SU-DHL-6 (cell line): Measurements from ENCODE around the gene AKAP6.

Experiments
- H2AFZ ChIP-seq: fragments of 200-600 bp; sonication (generic); 2 replicates; pipeline ENCODE4 v1.6.1; 2014; ENCODE audit warnings: low read depth, mild to moderate bottlenecking, moderate library complexity, mixed read lengths, antibody characterized with exemption, low read length; ENCODE audit not compliant: severe bottlenecking
- H3F3A ChIP-seq: fragments of 200-600 bp; shearing (Covaris generic); 2 replicates; pipeline ENCODE4 v1.6.0; 2016; ENCODE audit warnings: antibody characterized with exemption, mild to moderate bottlenecking; ENCODE audit not compliant: insufficient read depth
- H3K27ac ChIP-seq: fragments of 200-600 bp; sonication (generic); 2 replicates; pipeline ENCODE4 v1.5.1; 2016; ENCODE audit warnings: low read depth, mild to moderate bottlenecking, low read length, moderate library complexity, mixed read lengths
- H3K27me3 ChIP-seq: fragments of 200-600 bp; sonication (generic), shearing (Covaris generic); 2 replicates; pipeline ENCODE4 v1.6.0; 2014; ENCODE audit warnings: mild to moderate bottlenecking, low read length
- H3K36me3 ChIP-seq: fragments of 200-600 bp; sonication (generic); 2 replicates; pipeline ENCODE4 v1.6.1; 2014; ENCODE audit warnings: mild to moderate bottlenecking, low read length, mixed read lengths
- H3K4me2 ChIP-seq: fragments of 300-600, 200-600 bp; shearing (Covaris generic), sonication (generic); 2 replicates; pipeline ENCODE4 v1.6.0; 2014; ENCODE audit warnings: low read length, low read depth, mild to moderate bottlenecking; ENCODE audit not compliant: poor library complexity, severe bottlenecking
- H3K4me3 ChIP-seq: fragments of 200-600 bp; sonication (generic); 2 replicates; pipeline ENCODE4 v1.5.1; 2014; ENCODE audit warnings: antibody characterized with exemption, low read length, mild to moderate bottlenecking, mixed read lengths; ENCODE audit not compliant: insufficient read depth, poor library complexity, severe bottlenecking
- H3K79me2 ChIP-seq: fragments of 200-600 bp; sonication (generic); 2 replicates; pipeline ENCODE4 v1.6.1; 2014; ENCODE audit warnings: mild to moderate bottlenecking, low read length, moderate library complexity; ENCODE audit not compliant: insufficient read depth
- H3K9ac ChIP-seq: fragments of 200-600 bp; sonication (generic); 2 replicates; pipeline ENCODE4 v1.7.0; 2014; ENCODE audit warnings: mild to moderate bottlenecking, low read length
- H3K9me2 ChIP-seq: fragments of 200-600 bp; sonication (generic); replicated peaks from 2 replicates; pipeline ENCODE4 v1.6.1; 2014; ENCODE audit warnings: low read length; ENCODE audit not compliant: insufficient read depth
- H3K9me3 ChIP-seq: fragments of 200-600 bp; sonication (generic); 2 replicates; pipeline ENCODE4 v1.6.1; 2014; ENCODE audit warnings: low read length, mixed read lengths; ENCODE audit not compliant: insufficient read depth
- H4K20me1 ChIP-seq: fragments of 200-600 bp; sonication (generic); 2 replicates; pipeline ENCODE4 v1.6.1; 2014; ENCODE audit warnings: low read depth, mild to moderate bottlenecking, antibody characterized with exemption, low read length, moderate library complexity, mixed read lengths
- CTCF ChIP-seq: fragments of 200-600 bp; sonication (generic); IDR thresholded peaks from one replicate; pipeline ENCODE4 v1.5.1; 2017; ENCODE audit warnings: antibody characterized with exemption, mild to moderate bottlenecking, low read length, moderate library complexity; ENCODE audit not compliant: insufficient read depth, poor library complexity, severe bottlenecking
- EZH2phosphoT487 ChIP-seq: fragments of 200-600 bp; sonication (generic), shearing (Covaris generic); conservative IDR thresholded peaks from 2 replicates; pipeline ENCODE4 v1.6.1; 2018; ENCODE audit warnings: mild to moderate bottlenecking, antibody characterized with exemption, low read length, moderate library complexity, mixed read lengths

Gene AKAP6

GRCh38 chr14:32399920-32400319, 70.8 kb downstream of the AKAP6 start:
- H3K4me2 ChIP-seq: no peak overlapping the region
- no peaks in the 10 kb centered on the region for H3K36me3 ChIP-seq
- H2AFZ ChIP-seq: no peak overlapping the region
- no peaks in the 10 kb centered on the region for H3F3A ChIP-seq
- no peaks in the 10 kb centered on the region for H4K20me1 ChIP-seq
- no peak for TF ChIP-seq EZH2phosphoT487
- no peak for TF ChIP-seq CTCF
- H3K9ac ChIP-seq: no peak overlapping the region
- H3K79me2 ChIP-seq: no peaks in the 10 kb centered on the region
- H3K9me2 ChIP-seq: no peaks in the 10 kb centered on the region
- H3K4me3 ChIP-seq: no peak overlapping the region
- H3K27me3 ChIP-seq: no peaks in the 10 kb centered on the region
- no peak overlapping the region for H3K27ac ChIP-seq
- H3K9me3 ChIP-seq: no peaks in the 10 kb centered on the region

- H3K27me3 ChIP-seq: no peaks in the 10 kb centered on the region
- no peak overlapping the region for H3K27ac ChIP-seq
- no peaks in the 10 kb centered on the region for H3K36me3 ChIP-seq
- no peak overlapping the region for H3K9ac ChIP-seq
- no peaks in the 10 kb centered on the region for H3K9me2 ChIP-seq
- no peaks in the 10 kb centered on the region for H3K9me3 ChIP-seq
- no peak overlapping the region for H3K4me3 ChIP-seq
- TF ChIP-seq EZH2phosphoT487: no peak
- TF ChIP-seq CTCF: no peak
- no peaks in the 10 kb centered on the region for H3F3A ChIP-seq
- no peaks in the 10 kb centered on the region for H3K79me2 ChIP-seq
- H2AFZ ChIP-seq: no peak overlapping the region
- H3K4me2 ChIP-seq: no peak overlapping the region
- no peaks in the 10 kb centered on the region for H4K20me1 ChIP-seq
Observed at GRCh38 chr14:32400480-32400879, 71.4 kb downstream of the AKAP6 start.

GRCh38 chr14:32403021-32403420, 73.9 kb downstream of the AKAP6 start:
- no peaks in the 10 kb centered on the region for H3K79me2 ChIP-seq
- no peak overlapping the region for H2AFZ ChIP-seq
- H3K27ac ChIP-seq: no peak overlapping the region
- H3K9me3 ChIP-seq: no peaks in the 10 kb centered on the region
- no peaks in the 10 kb centered on the region for H3K9me2 ChIP-seq
- no peak overlapping the region for H3K4me2 ChIP-seq
- TF ChIP-seq CTCF: no peak
- no peak for TF ChIP-seq EZH2phosphoT487
- no peak overlapping the region for H3K9ac ChIP-seq
- H3K27me3 ChIP-seq: no peaks in the 10 kb centered on the region
- H4K20me1 ChIP-seq: no peaks in the 10 kb centered on the region
- no peaks in the 10 kb centered on the region for H3F3A ChIP-seq
- H3K36me3 ChIP-seq: no peaks in the 10 kb centered on the region
- no peak overlapping the region for H3K4me3 ChIP-seq
